H1 (cell line): Measurements from ENCODE around the gene ZNF175. TPM values are rescaled to one million over a fixed set of nuclear protein-coding genes. Genes with fewer than 3 reads are reported as not detected.

ENCODE experiments used
- CTCF ChIA-PET: fragments of 300-600 bp; sonication (Branson Sonifier 250); formaldehyde crosslinking; loops from one replicate; lab custom pipeline; 2021; ENCODE audit not compliant: partially characterized antibody; lab: Charles Lee
- POLR2A ChIA-PET: fragments of 300-600 bp; sonication (Branson Sonifier 250); formaldehyde crosslinking; loops from one replicate; lab custom pipeline; 2021; ENCODE audit warnings: inconsistent platforms; ENCODE audit not compliant: partially characterized antibody; lab: Charles Lee
- DNase-seq, 2 experiments: peaks; one replicate each; pipeline versions ENCODE4 v3.0.0 to v3.0.0-alpha.2; 2010 to 2022; ENCODE audit warnings: low spot score in 2 of 2, low read depth in 1 of 2, mixed read lengths in 1 of 2
- FAIRE-seq: peaks from 2 replicates; lab custom pipeline; 2011; peaks lifted over from hg19 to GRCh38; lab: Jason Lieb, UNC
- H2AFZ ChIP-seq: 2 replicates; pipeline ENCODE4 v1.8.1; 2012; ENCODE audit warnings: low read length, inconsistent platforms
- H2AK5ac ChIP-seq: 2 replicates; pipeline ENCODE4 v1.6.1; 2013; ENCODE audit warnings: low read depth, low read length
- H2BK120ac ChIP-seq: replicated peaks from 2 replicates; pipeline ENCODE3; 2013; ENCODE audit warnings: low read depth, low read length, inconsistent platforms
- H2BK12ac ChIP-seq: 2 replicates; pipeline ENCODE4 v1.6.1; 2013; ENCODE audit warnings: low read depth, low read length
- H2BK15ac ChIP-seq: 2 replicates; pipeline ENCODE4 v1.6.1; 2013; ENCODE audit warnings: low read length
- H2BK20ac ChIP-seq: 2 replicates; pipeline ENCODE4 v1.6.1; 2013; ENCODE audit warnings: low read length
- H2BK5ac ChIP-seq: 2 replicates; pipeline ENCODE4 v1.6.1; 2013; ENCODE audit warnings: low read depth, low read length
- H3K14ac ChIP-seq: 2 replicates; pipeline ENCODE4 v1.6.1; 2013; ENCODE audit warnings: inconsistent platforms; ENCODE audit not compliant: insufficient read length
- H3K18ac ChIP-seq: 2 replicates; pipeline ENCODE4 v1.6.1; 2013; ENCODE audit warnings: low read length; ENCODE audit errors: extremely low read depth
- H3K23ac ChIP-seq: 2 replicates; pipeline ENCODE4 v1.6.1; 2013; ENCODE audit warnings: inconsistent platforms; ENCODE audit not compliant: insufficient read length
- H3K23me2 ChIP-seq: 2 replicates; pipeline ENCODE4 v1.6.1; 2013; ENCODE audit warnings: low read depth, low read length
- H3K27ac ChIP-seq: 2 replicates; pipeline ENCODE4 v1.6.1; 2011; ENCODE audit warnings: low read depth, low read length, inconsistent platforms
- H3K27me3 ChIP-seq, 4 experiments: replicated peaks in 1 of 4; 1 replicate in 1 of 4; 2 replicates in 3 of 4; pipeline versions ENCODE4 v1.6.1 to v1.8.1; 2011 to 2013; ENCODE audit warnings: low read length in 3 of 4, mild to moderate bottlenecking in 3 of 4, inconsistent platforms in 2 of 4, mixed read lengths in 2 of 4, moderate library complexity in 1 of 4; ENCODE audit not compliant: control insufficient read depth in 3 of 4, insufficient read depth in 3 of 4; ENCODE audit errors: extremely low read depth in 1 of 4
- H3K36me3 ChIP-seq, 4 experiments: 2 replicates each; pipeline versions ENCODE4 v1.6.1 to v1.8.1; 2011 to 2013; ENCODE audit warnings: mild to moderate bottlenecking in 4 of 4, low read length in 3 of 4, moderate library complexity in 2 of 4, control low read depth in 1 of 4, inconsistent platforms in 1 of 4; ENCODE audit not compliant: insufficient read depth in 4 of 4, control insufficient read depth in 2 of 4
- H3K4ac ChIP-seq: replicated peaks from 2 replicates; pipeline ENCODE3; 2013; ENCODE audit warnings: low read length, low read depth, mixed read lengths, inconsistent platforms; ENCODE audit not compliant: insufficient read length
- H3K4me1 ChIP-seq, 4 experiments: replicated peaks in 1 of 4; 1 replicate in 1 of 4; 2 replicates in 3 of 4; pipeline versions ENCODE4 v1.6.1 to v1.8.1; 2011 to 2013; ENCODE audit warnings: low read length in 3 of 4, inconsistent platforms in 2 of 4, mixed read lengths in 1 of 4; ENCODE audit not compliant: insufficient read depth in 4 of 4, control insufficient read depth in 3 of 4
- H3K4me2 ChIP-seq, 2 experiments: 2 replicates each; pipeline versions ENCODE4 v1.6.1 to v1.8.1; 2011 to 2013; ENCODE audit warnings: low read depth in 2 of 2, low read length in 2 of 2, control low read depth in 1 of 2, inconsistent platforms in 1 of 2, mild to moderate bottlenecking in 1 of 2; ENCODE audit not compliant: insufficient read depth in 1 of 2
- H3K4me3 ChIP-seq, 4 experiments: fragments of 200-600, 300-600 bp in 1 of 4; sonication (generic), shearing (Covaris generic), sonication (Bioruptor Twin) in 1 of 4; 2 replicates each; pipeline versions ENCODE4 v1.5.1 to v1.8.1; 2011 to 2016; ENCODE audit warnings: low read length in 4 of 4, low read depth in 3 of 4, control low read depth in 2 of 4, inconsistent platforms in 2 of 4, mild to moderate bottlenecking in 2 of 4, mixed read lengths in 1 of 4, moderate library complexity in 1 of 4; ENCODE audit not compliant: insufficient read depth in 2 of 4; ENCODE audit errors: extremely low read depth in 1 of 4
- H3K56ac ChIP-seq: replicated peaks from 2 replicates; pipeline ENCODE3; 2013; ENCODE audit warnings: low read depth, mild to moderate bottlenecking, mixed read lengths, low read length, inconsistent platforms; ENCODE audit not compliant: insufficient read length
- H3K79me1 ChIP-seq: 2 replicates; pipeline ENCODE4 v1.6.1; 2013; ENCODE audit warnings: low read depth, low read length, control low read depth
- H3K79me2 ChIP-seq, 2 experiments: 2 replicates each; pipeline versions ENCODE4 v1.6.1 to v1.8.1; 2012 to 2013; ENCODE audit warnings: low read length in 2 of 2, mild to moderate bottlenecking in 2 of 2, inconsistent platforms in 1 of 2; ENCODE audit not compliant: insufficient read depth in 2 of 2, control insufficient read depth in 1 of 2
- H3K9ac ChIP-seq, 4 experiments: replicated peaks in 1 of 4; 1 replicate in 1 of 4; 2 replicates in 3 of 4; pipeline versions ENCODE4 v1.6.1 to v1.8.1; 2011 to 2013; ENCODE audit warnings: low read depth in 3 of 4, low read length in 3 of 4, control low read depth in 2 of 4, mild to moderate bottlenecking in 2 of 4, moderate library complexity in 2 of 4, inconsistent platforms in 1 of 4; ENCODE audit errors: extremely low read depth in 1 of 4
- H3K9me3 ChIP-seq, 2 experiments: 2 replicates each; pipeline versions ENCODE4 v1.6.1 to v1.8.1; 2012 to 2013; ENCODE audit warnings: mild to moderate bottlenecking in 2 of 2, moderate library complexity in 2 of 2, control low read depth in 1 of 2, inconsistent platforms in 1 of 2, low read depth in 1 of 2, low read length in 1 of 2, mixed read lengths in 1 of 2; ENCODE audit not compliant: insufficient read depth in 2 of 2
- H4K20me1 ChIP-seq, 2 experiments: replicated peaks in 1 of 2; 2 replicates each; pipeline versions ENCODE3 to v1.8.1; 2011 to 2013; ENCODE audit warnings: inconsistent platforms in 2 of 2, low read length in 2 of 2, mild to moderate bottlenecking in 1 of 2; ENCODE audit not compliant: insufficient read depth in 2 of 2, control insufficient read depth in 1 of 2
- H4K5ac ChIP-seq: 2 replicates; pipeline ENCODE4 v1.6.1; 2013; ENCODE audit warnings: low read length, low read depth, mixed read lengths, inconsistent platforms; ENCODE audit not compliant: insufficient read length
- H4K8ac ChIP-seq: 2 replicates; pipeline ENCODE4 v1.8.0; 2013; ENCODE audit warnings: mild to moderate bottlenecking, moderate library complexity, low read length, inconsistent platforms; ENCODE audit not compliant: insufficient read depth; ENCODE audit errors: extremely low read depth
- H4K91ac ChIP-seq: replicated peaks from 2 replicates; pipeline ENCODE3; 2013; ENCODE audit warnings: low read length, mixed read lengths, inconsistent platforms; ENCODE audit not compliant: insufficient read length
- BACH1 ChIP-seq: IDR thresholded peaks from 2 replicates; pipeline ENCODE4 v1.6.1; 2012; ENCODE audit warnings: low read length, improper control_type of control experiment
- BCL11A ChIP-seq, 2 experiments: IDR thresholded peaks; one replicate each; pipeline ENCODE4 v1.6.1; 2011; ENCODE audit warnings: low read depth in 2 of 2, low read length in 2 of 2, mild to moderate bottlenecking in 2 of 2
- CBX5 ChIP-seq: fragments of 300-800, 300-1000 bp; sonication (generic); IDR thresholded peaks from 2 replicates; pipeline ENCODE4 v1.7.1; 2016; ENCODE audit warnings: antibody characterized with exemption, low read length, low read depth
- EGR1 ChIP-seq: IDR thresholded peaks from 2 replicates; pipeline ENCODE4 v1.6.1; 2011; ENCODE audit warnings: low read depth, low read length, borderline replicate concordance
- FOSL1 ChIP-seq: IDR thresholded peaks from 2 replicates; pipeline ENCODE4 v1.6.1; 2011; ENCODE audit warnings: mild to moderate bottlenecking, low read depth, low read length, moderate library complexity; ENCODE audit not compliant: insufficient read depth
- KDM4A ChIP-seq: IDR thresholded peaks from one replicate; pipeline ENCODE4 v1.7.1; 2012; ENCODE audit warnings: low read depth, mild to moderate bottlenecking, moderate library complexity, low read length, inconsistent platforms; ENCODE audit not compliant: severe bottlenecking
- KDM5A ChIP-seq: fragments of 200-600 bp; IDR thresholded peaks from 2 replicates; pipeline ENCODE4 v1.7.1; 2012; ENCODE audit warnings: mild to moderate bottlenecking, low read length, inconsistent platforms, mixed read lengths
- MAX ChIP-seq: IDR thresholded peaks from 2 replicates; pipeline ENCODE4 v1.6.1; 2012; ENCODE audit warnings: inconsistent platforms
- PHF8 ChIP-seq: fragments of 200-600 bp; sonication (generic); conservative IDR thresholded peaks from 2 replicates; pipeline ENCODE4 v1.7.1; 2012; ENCODE audit warnings: low read depth, mild to moderate bottlenecking, inconsistent platforms, low read length, moderate library complexity
- POLR2A ChIP-seq, 2 experiments: IDR thresholded peaks; 1 replicate in 1 of 2; 2 replicates in 1 of 2; pipeline ENCODE4 v1.6.1; 2011; ENCODE audit warnings: low read depth in 2 of 2, low read length in 2 of 2, mild to moderate bottlenecking in 2 of 2; ENCODE audit errors: control extremely low read depth in 1 of 2
- SIN3A ChIP-seq, 2 experiments: IDR thresholded peaks in 1 of 2; conservative IDR thresholded peaks in 1 of 2; 2 replicates each; pipeline ENCODE4 v1.6.1; 2011 to 2012; ENCODE audit warnings: low read length in 2 of 2, improper control_type of control experiment in 1 of 2, low read depth in 1 of 2, mild to moderate bottlenecking in 1 of 2
- SIRT6 ChIP-seq: IDR thresholded peaks from one replicate; pipeline ENCODE4 v1.7.1; 2012; ENCODE audit warnings: low read length, inconsistent platforms
- SP1 ChIP-seq: IDR thresholded peaks from 2 replicates; pipeline ENCODE4 v1.6.1; 2011; ENCODE audit warnings: low read depth, low read length
- SP2 ChIP-seq: IDR thresholded peaks from 2 replicates; pipeline ENCODE4 v1.6.1; 2012; ENCODE audit warnings: mild to moderate bottlenecking, low read length, inconsistent platforms
- TCF12 ChIP-seq: IDR thresholded peaks from 2 replicates; pipeline ENCODE4 v1.6.1; 2011; ENCODE audit warnings: low read depth, mild to moderate bottlenecking, low read length
- ZNF274 ChIP-seq: IDR thresholded peaks from 2 replicates; pipeline ENCODE4 v1.7.0; 2012; ENCODE audit warnings: low read length, borderline replicate concordance; ENCODE audit errors: extremely low read depth
- WGBS, 2 experiments: shearing (Covaris generic) in 1 of 2; methylation state at CpG; one replicate each; pipeline versions ENCODE4 v1.1.6 to v1.1.7; 2013 to 2015; ENCODE audit warnings: low lambda C conversion rate in 2 of 2, mixed read lengths in 2 of 2, inconsistent platforms in 1 of 2, low coverage in 1 of 2, missing lambda C conversion rate in 1 of 2; ENCODE audit not compliant: insufficient replicate concordance in 2 of 2, insufficient coverage in 1 of 2, insufficient read length in 1 of 2; ENCODE audit errors: extremely low coverage in 1 of 2, missing lambda C conversion rate in 1 of 2; 5-methylcytosine and 5-hydroxymethylcytosine counted together
- polyA plus RNA-seq, 7 experiments: library from polyadenylated mRNA; depleted of rRNA in 3 of 7; stranded (reverse) in 5 of 7; unstranded in 2 of 7; fragments of >200 nt in 5 of 7; fragments of 200-250 nt in 2 of 7; gene quantifications; 1 replicate in 5 of 7; 2 replicates in 1 of 7; 4 replicates in 1 of 7; pipeline versions ENCODE4 v1.2.1 to v1.2.3, GENCODE V29; 2011 to 2013; ENCODE audit warnings: missing spikeins in 2 of 7, mixed read lengths in 2 of 7
- total RNA-seq: library from RNA; stranded (reverse); fragmentation: NEBNext Ultra II Directional; extraction: Animal tissue kit (Norgen Biotek cat#: 25700); gene quantifications from 2 replicates; pipeline ENCODE4 v1.2.1, GENCODE V29; 2021

ZNF175 gene
- total and polyA plus RNA-seq, 2 of the 8 experiments (the other 6 are each of a cell fraction or from before 2014, with no cell fraction given): 1.7 to 11.1 TPM

- Histone ChIP-seq H2BK120ac (no peak overlapping the region), H3K4ac (no peak overlapping the region), H4K8ac (no peak overlapping the region), H3K23me2 (no peaks in the 10 kb centered on the region), H3K14ac (no peak overlapping the region), H3K79me1 (no peaks in the 10 kb centered on the region), H2BK12ac (no peak overlapping the region), H3K79me2 (no peaks in the 10 kb centered on the region), H3K4me1 (no peaks in the 10 kb centered on the region), H3K23ac (no peak overlapping the region), H4K91ac (no peak overlapping the region), H3K4me2 (no peak overlapping the region), H3K9me3 (peaks cover 47 to 55% of the 10 kb centered on the region in 2 experiments), H2BK20ac (no peak overlapping the region), H3K4me3 (no peak overlapping the region), H3K27me3 (no peaks in the 10 kb centered on the region), H3K27ac (no peak overlapping the region), H3K9ac (no peak overlapping the region), H2BK15ac (no peak overlapping the region), H4K5ac (no peak overlapping the region), H2AK5ac (no peak overlapping the region), H2AFZ (no peak overlapping the region), H3K36me3 (no peaks in the 10 kb centered on the region), H4K20me1 (no peaks in the 10 kb centered on the region), H2BK5ac (no peak overlapping the region), H3K56ac (no peak overlapping the region), H3K18ac (no peak overlapping the region)
- ChIA-PET POLR2A (no interaction called here), CTCF (interaction anchor here (1.0 kb wide), 1 partner anchor 138 kb away, joined by 3 read pairs; no protein-coding TSS in a partner anchor)
- no peak for DNase-seq
- WGBS, 2 experiments: 79% methylated on average over 1 of the region's 1 CpG; no CpG with 5 or more reads in 1 of the 2 experiments
- no peak for FAIRE-seq
- TF ChIP-seq EGR1: no peak
- no peak for TF ChIP-seq SIRT6
- no peak for TF ChIP-seq KDM4A
- TF ChIP-seq BCL11A (IDR thresholded peaks at IDR 0.05; ENCODE audit: low read depth in 2 of 2, low read length in 2 of 2): no peak
- no peak for TF ChIP-seq PHF8
- no peak for TF ChIP-seq SIN3A (conservative IDR thresholded peaks at IDR 0.05 in 1 of 2, IDR thresholded peaks at IDR 0.05 in 1 of 2; ENCODE audit: low read depth in 1 of 2, low read length in 2 of 2)
- TF ChIP-seq KDM5A: no peak
- TF ChIP-seq SP1: no peak
- no peak for TF ChIP-seq ZNF274
- no peak for TF ChIP-seq CBX5
- no peak for TF ChIP-seq BACH1
- no peak for TF ChIP-seq SP2
- no peak for TF ChIP-seq MAX
- TF ChIP-seq POLR2A (IDR thresholded peaks at IDR 0.05; ENCODE audit: control extremely low read depth in 1 of 2, low read depth in 2 of 2, low read length in 2 of 2): no peak
- TF ChIP-seq FOSL1: no peak
- no peak for TF ChIP-seq TCF12
Observed at GRCh38 chr19:51610576-51610975, 39.5 kb downstream of the ZNF175 start.
